Panc1 (cell line): Measurements from ENCODE around the gene PRKG1. TPM values are rescaled to one million over a fixed set of nuclear protein-coding genes. Genes with fewer than 3 reads are reported as not detected.

ENCODE experiments used
- ATAC-seq: fragments of 200-7000 bp; cut with Tn5 transposase; 2 replicates; pipeline ENCODE4 v1.9.1; 2020; ENCODE audit warnings: mild to moderate bottlenecking, moderate library complexity
- BruUV-seq: library from RNA; stranded (reverse); fragments of 400-500 nt; replicated peaks from 2 replicates; lab custom pipeline; 2021; lab: Mats Ljungman, UMichigan
- CTCF ChIA-PET: fragments of 300-600 bp; sonication (Branson Sonifier 250); formaldehyde crosslinking; loops from one replicate; lab custom pipeline; 2022; ENCODE audit warnings: antibody characterized with exemption; lab: Charles Lee
- POLR2A ChIA-PET: fragments of 300-600 bp; sonication (Branson Sonifier 250); formaldehyde crosslinking; loops from one replicate; lab custom pipeline; 2022; ENCODE audit warnings: antibody characterized with exemption; lab: Charles Lee
- DNase-seq: peaks from one replicate; pipeline ENCODE4 v3.0.0-alpha.2; 2010; ENCODE audit warnings: low read depth, low spot score
- H3K27ac ChIP-seq: 2 replicates; pipeline ENCODE4 v1.5.1; 2011; ENCODE audit warnings: mild to moderate bottlenecking, low read length, inconsistent platforms
- H3K27me3 ChIP-seq: fragments of 200-500 bp; sonication (Bioruptor generic); 2 replicates; pipeline ENCODE4 v1.6.0; 2014; ENCODE audit warnings: low read length, inconsistent platforms; ENCODE audit not compliant: control insufficient read depth, insufficient read depth
- H3K36me3 ChIP-seq: fragments of 200-500 bp; sonication (Bioruptor generic); 2 replicates; pipeline ENCODE4 v1.5.1; 2014; ENCODE audit warnings: inconsistent platforms, mild to moderate bottlenecking, low read length, moderate library complexity; ENCODE audit not compliant: control insufficient read depth, insufficient read depth
- H3K4me1 ChIP-seq: 2 replicates; pipeline ENCODE4 v1.5.1; 2011; ENCODE audit warnings: inconsistent platforms, mild to moderate bottlenecking, low read length, moderate library complexity; ENCODE audit not compliant: control insufficient read depth, insufficient read depth
- H3K4me3 ChIP-seq, 2 experiments: 2 replicates each; pipeline ENCODE4 v1.5.1; 2011 to 2012; ENCODE audit warnings: low read depth in 2 of 2, low read length in 2 of 2, mild to moderate bottlenecking in 2 of 2, inconsistent platforms in 1 of 2, moderate library complexity in 1 of 2
- H3K9me3 ChIP-seq: fragments of 200-500 bp; sonication (Bioruptor generic); 2 replicates; pipeline ENCODE4 v1.5.1; 2014; ENCODE audit warnings: low read depth, mild to moderate bottlenecking, inconsistent platforms, low read length, moderate library complexity; ENCODE audit not compliant: control insufficient read depth, insufficient read depth
- CTCF ChIP-seq: fragments of 450-650 bp; IDR thresholded peaks from 2 replicates; pipeline ENCODE4 v1.5.1; 2017; ENCODE audit warnings: mild to moderate bottlenecking
- POLR2AphosphoS5 ChIP-seq: IDR thresholded peaks from 2 replicates; pipeline ENCODE4 v1.6.1; 2012; ENCODE audit warnings: mild to moderate bottlenecking, low read depth, low read length, moderate library complexity
- REST ChIP-seq, 2 experiments: IDR thresholded peaks; 2 replicates each; pipeline ENCODE4 v1.6.1; 2011 to 2012; ENCODE audit warnings: low read depth in 2 of 2, control low read depth in 1 of 2, low read length in 1 of 2, mild to moderate bottlenecking in 1 of 2, moderate library complexity in 1 of 2; ENCODE audit not compliant: insufficient read depth in 1 of 2
- SIN3A ChIP-seq: IDR thresholded peaks from 2 replicates; pipeline ENCODE4 v1.6.1; 2012; ENCODE audit warnings: low read depth, mild to moderate bottlenecking, low read length, moderate library complexity, borderline replicate concordance; ENCODE audit not compliant: insufficient read depth
- TCF7L2 ChIP-seq: IDR thresholded peaks from 2 replicates; pipeline ENCODE4 v1.6.1; 2011; ENCODE audit warnings: mild to moderate bottlenecking, low read depth, low read length, inconsistent platforms
- in situ Hi-C: cut with HindIII; loops from 2 replicates; pipeline ENCODE4 v1.10.0; 2016; ENCODE audit warnings: low sequenced_read_pairs, low pct_unique_long_range_greater_than_20kb
- intact Hi-C: fragments of 100-400 bp; cut with micrococcal nuclease; formaldehyde crosslinking; loops from one replicate; pipeline ENCODE4 v1.10.0; 2022; ENCODE audit not compliant: unreplicated experiment
- total RNA-seq: library from RNA; stranded (reverse); gene quantifications from one replicate; pipeline ENCODE4 v1.2.1, GENCODE V29; 2021; ENCODE audit not compliant: unreplicated experiment

PRKG1 gene
- total RNA-seq, 1 experiment from 2014 or later, result 0.92 TPM

- Histone ChIP-seq H3K9me3 (no peaks in the 10 kb centered on the region), H3K36me3 (no peaks in the 10 kb centered on the region), H3K27me3 (no peaks in the 10 kb centered on the region; the same call in 1 of the 2 replicates), H3K27ac (no peak overlapping the region), H3K4me3 (no peak overlapping the region), H3K4me1 (no peaks in the 10 kb centered on the region)
- in situ Hi-C loops (no loop called here), intact Hi-C loops (no loop called here)
- ChIA-PET POLR2A (no interaction called here), CTCF (no interaction called here)
- no peak for TF ChIP-seq SIN3A
- no peak for TF ChIP-seq CTCF
- TF ChIP-seq REST (IDR thresholded peaks at IDR 0.05; ENCODE audit: insufficient read depth in 1 of 2, low read depth in 2 of 2, low read length in 1 of 2), result no peak
- TF ChIP-seq TCF7L2, result no peak
- no peak for TF ChIP-seq POLR2AphosphoS5
- ATAC-seq, result no peak
- BruUV-seq, result no TSS peak
- no peak for DNase-seq
These were observed 861.1 kb downstream of the PRKG1 start for GRCh38 chr10:51935341-51935740.

- Histone ChIP-seq H3K36me3 (no peaks in the 10 kb centered on the region), H3K27ac (no peak overlapping the region), H3K4me1 (no peaks in the 10 kb centered on the region), H3K9me3 (no peaks in the 10 kb centered on the region), H3K4me3 (no peak overlapping the region), H3K27me3 (no peaks in the 10 kb centered on the region; the same call in 1 of the 2 replicates)
- in situ Hi-C loops, result no loop called here
- intact Hi-C loops, result no loop called here
- POLR2A ChIA-PET, result no interaction called here
- TF ChIP-seq SIN3A (no peak), CTCF (no peak), REST (IDR thresholded peaks at IDR 0.05; ENCODE audit: insufficient read depth in 1 of 2, low read depth in 2 of 2, low read length in 1 of 2) (no peak), TCF7L2 (no peak), POLR2AphosphoS5 (no peak)
- no peak for ATAC-seq
- CTCF ChIA-PET, result no interaction called here
- DNase-seq, result no peak
- BruUV-seq, result no TSS peak
These were observed 863.2 kb downstream of the PRKG1 start for GRCh38 chr10:51937308-51938140.
